ENCODE data around the gene ABHD16B. TPM values are rescaled to one million over a fixed set of nuclear protein-coding genes. Genes with fewer than 3 reads are reported as not detected.

The ABHD16B gene
- total and polyA plus RNA-seq, 2 of the 13 experiments (the other 11 are each of a cell fraction or from before 2014, with no cell fraction given): not detected

GRCh38 chr20:63863021-63863797 lies 1.9 kb downstream of the ABHD16B start (continued):
- TF ChIP-seq ZNF432 (CRISPR knock-in tag; IDR thresholded peaks at IDR 0.05; ENCODE audit: borderline replicate concordance) (no peak), HOXD1 (CRISPR knock-in tag; IDR thresholded peaks at IDR 0.05) (peak; percentile 44; the same call in 1 of the 2 replicates), MYC (CRISPR knock-in tag; IDR thresholded peaks at IDR 0.05; ENCODE audit: borderline replicate concordance) (peak; percentile 82; the same call in 1 of the 2 replicates), POLR2AphosphoS2 (IDR thresholded peaks at IDR 0.05; ENCODE audit: low read depth, low read length) (no peak), ATF6 (CRISPR knock-in tag; conservative IDR thresholded peaks at IDR 0.05) (no peak), ZNF83 (CRISPR knock-in tag; IDR thresholded peaks at IDR 0.05; ENCODE audit: borderline replicate concordance) (no peak; the same call in 1 of the 2 replicates), ZNF460 (CRISPR knock-in tag; IDR thresholded peaks at IDR 0.05; ENCODE audit: borderline replicate concordance) (no peak), CHD4 (IDR thresholded peaks at IDR 0.05; ENCODE audit: borderline replicate concordance, low read length) (no peak), MBNL3 (CRISPR knock-in tag; conservative IDR thresholded peaks at IDR 0.05) (0 out of 2 replicates have a peak, but pooled peaks have one; percentile 24), ZMYM3 (CRISPR knock-in tag; IDR thresholded peaks at IDR 0.05) (no peak), ZBTB4 (CRISPR knock-in tag; IDR thresholded peaks at IDR 0.05; ENCODE audit: borderline replicate concordance) (0 out of 2 replicates have a peak, but pooled peaks have one; percentile 38), TEAD3 (CRISPR knock-in tag; optimal IDR thresholded peaks at IDR 0.05; ENCODE audit: borderline replicate concordance) (peak; percentile 41), SALL1 (CRISPR knock-in tag; IDR thresholded peaks at IDR 0.05) (no peak), IRF1 (CRISPR knock-in tag; IDR thresholded peaks at IDR 0.05; ENCODE audit: low read depth) (no peak), KAT8 (CRISPR knock-in tag; IDR thresholded peaks at IDR 0.05) (no peak), AHR (CRISPR knock-in tag; IDR thresholded peaks at IDR 0.05) (no peak), RFX1 (IDR thresholded peaks at IDR 0.05) (no peak), ZNF335 (CRISPR knock-in tag; IDR thresholded peaks at IDR 0.05) (no peak), SOX5 (CRISPR knock-in tag; IDR thresholded peaks at IDR 0.05; ENCODE audit: borderline replicate concordance) (peak; percentile 31; the same call in 1 of the 2 replicates)
- TF ChIP-seq, protein P1, sequence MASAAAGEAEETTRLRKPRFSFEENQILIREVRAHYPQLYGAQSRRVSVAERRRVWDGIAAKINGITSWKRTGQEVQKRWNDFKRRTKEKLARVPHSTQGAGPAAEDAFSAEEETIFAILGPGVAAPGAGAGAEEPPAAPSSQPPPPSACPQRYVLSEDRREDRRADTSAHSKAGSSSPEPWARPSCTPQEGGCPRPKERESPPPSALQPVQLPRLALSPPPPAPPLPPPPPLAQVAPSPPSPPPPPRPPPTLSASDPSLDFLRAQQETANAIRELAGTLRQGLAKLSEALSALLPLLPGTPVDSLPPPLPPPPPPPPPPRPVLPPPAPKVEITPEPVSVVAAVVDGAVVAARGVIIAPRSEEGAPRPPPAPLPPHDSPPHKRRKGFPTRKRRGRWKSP (CRISPR knock-in tag; IDR thresholded peaks at IDR 0.05): no peak
- TF ChIP-seq, protein P2, sequence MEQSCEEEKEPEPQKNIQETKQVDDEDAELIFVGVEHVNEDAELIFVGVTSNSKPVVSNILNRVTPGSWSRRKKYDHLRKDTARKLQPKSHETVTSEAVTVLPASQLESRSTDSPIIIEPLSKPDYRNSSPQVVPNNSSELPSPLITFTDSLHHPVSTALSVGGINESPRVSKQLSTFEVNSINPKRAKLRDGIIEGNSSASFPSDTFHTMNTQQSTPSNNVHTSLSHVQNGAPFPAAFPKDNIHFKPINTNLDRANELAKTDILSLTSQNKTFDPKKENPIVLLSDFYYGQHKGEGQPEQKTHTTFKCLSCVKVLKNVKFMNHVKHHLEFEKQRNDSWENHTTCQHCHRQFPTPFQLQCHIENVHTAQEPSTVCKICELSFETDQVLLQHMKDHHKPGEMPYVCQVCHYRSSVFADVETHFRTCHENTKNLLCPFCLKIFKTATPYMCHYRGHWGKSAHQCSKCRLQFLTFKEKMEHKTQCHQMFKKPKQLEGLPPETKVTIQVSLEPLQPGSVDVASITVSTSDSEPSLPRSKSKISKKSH (CRISPR knock-in tag; IDR thresholded peaks at IDR 0.05; ENCODE audit: borderline replicate concordance): 0 out of 2 replicates have a peak, but pooled peaks have one; percentile 13

Data from HepG2 (cell line).